Left cardiac atrium (tissue), 4 donors: Measurements from ENCODE around the gene SERPINB6. TPM values are rescaled to one million over a fixed set of nuclear protein-coding genes. Genes with fewer than 3 reads are reported as not detected.
"Not testable (repeated sequence)": the region's sequence is repeated elsewhere in the genome, so short reads cannot be mapped to it uniquely, and the experiment has no call there.

Experiments used
- ATAC-seq, 2 donors: fragments of 200-7000 bp; cut with Tn5 transposase; one replicate each; pipeline ENCODE4 v1.9.1; 2020; ENCODE audit warnings: mild to moderate bottlenecking in 2 of 2, moderate library complexity in 2 of 2
- DNase-seq: peaks from one replicate; pipeline ENCODE4 v3.0.0-alpha.2; 2020
- intact Hi-C, 2 donors: fragments of 100-400 bp; cut with DNase I; formaldehyde crosslinking; loops; one replicate each; pipeline versions ENCODE4 v1.14.1 to v1.15.1; 2022 to 2023
- total RNA-seq, 2 donors: library from RNA; stranded (reverse); fragmentation: NEBNext Ultra II Directional; extraction: Animal tissue kit (Norgen Biotek cat#: 25700); gene quantifications; one replicate each; pipeline ENCODE4 v1.2.1, GENCODE V29; 2021
- donor health status: DM: no; HTN: yes; CAD: no.
- donor health status: DM: no; HTN: yes; CAD: no; lungs with severe emphysema.
- donor health status: DM: yes; HTN: yes; CAD: no.
- donor health status: Dilated cardiomyopathy.

Gene SERPINB6
- total RNA-seq, 2 donors from 2014 or later, result 218 to 225 TPM

DNA sequence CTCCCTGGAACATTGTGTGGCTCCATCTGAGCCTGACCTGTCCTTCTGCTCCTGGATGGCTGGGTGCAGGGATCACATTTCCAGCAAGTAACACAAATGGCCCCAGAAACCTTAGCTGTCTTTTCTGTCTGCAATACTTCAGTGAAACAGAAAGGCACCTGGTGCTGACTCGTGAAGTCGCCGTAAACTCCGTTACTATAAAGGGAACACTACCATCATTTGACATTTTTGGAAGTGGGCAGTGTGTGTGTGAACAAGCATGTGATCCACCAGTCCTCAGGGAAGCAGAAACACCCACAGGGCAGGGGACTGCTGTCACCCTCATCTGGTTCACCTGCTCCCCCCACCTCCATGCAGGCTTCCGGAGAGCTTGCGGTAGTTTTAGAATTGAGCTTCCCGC, 23.9 kb downstream of the SERPINB6 start:
- ATAC-seq (no peak), DNase-seq (no peak)
- intact Hi-C loops, result no loop called here

- no peak for DNase-seq
- ATAC-seq, result no peak
- intact Hi-C loops, result no loop called here
Measured at GRCh38 chr6:2945153-2945452, 26.3 kb downstream of the SERPINB6 start.

DNA sequence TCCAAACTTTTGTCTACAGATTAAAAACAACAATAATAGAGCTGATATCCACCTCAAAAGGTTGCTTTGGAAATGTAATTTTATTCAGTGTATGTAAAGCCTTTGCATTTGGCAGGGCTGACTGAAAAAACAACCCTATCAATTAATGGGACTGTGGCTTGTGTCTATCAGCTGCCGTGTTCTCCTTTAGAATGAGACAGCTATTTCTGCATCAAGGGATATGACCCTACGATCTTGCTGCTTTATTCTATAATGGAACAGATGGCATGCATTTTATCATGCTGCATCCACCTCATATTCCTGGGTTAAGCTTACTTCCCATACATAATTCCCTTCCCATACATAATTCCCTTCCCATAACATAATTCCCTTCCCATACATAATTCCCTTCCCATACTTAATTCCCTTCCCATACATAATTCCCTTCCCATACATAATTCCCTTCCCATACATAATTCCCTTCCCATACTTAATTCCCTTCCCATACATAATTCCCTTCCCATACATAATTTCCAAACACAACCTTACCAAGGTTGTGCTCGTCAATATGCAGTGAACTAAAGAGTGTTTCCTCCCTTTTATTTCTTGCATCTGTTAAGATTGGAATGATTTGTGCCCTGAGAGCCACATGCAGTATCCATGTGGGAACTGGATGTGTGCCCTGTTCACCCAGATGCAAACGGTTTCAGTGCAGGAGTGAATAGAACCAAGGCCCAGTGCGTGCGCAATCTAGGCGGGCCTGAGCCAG, 26.8 kb downstream of the SERPINB6 start:
- ATAC-seq, result no peak
- intact Hi-C loops, result no loop called here
- DNase-seq, result no peak

DNA sequence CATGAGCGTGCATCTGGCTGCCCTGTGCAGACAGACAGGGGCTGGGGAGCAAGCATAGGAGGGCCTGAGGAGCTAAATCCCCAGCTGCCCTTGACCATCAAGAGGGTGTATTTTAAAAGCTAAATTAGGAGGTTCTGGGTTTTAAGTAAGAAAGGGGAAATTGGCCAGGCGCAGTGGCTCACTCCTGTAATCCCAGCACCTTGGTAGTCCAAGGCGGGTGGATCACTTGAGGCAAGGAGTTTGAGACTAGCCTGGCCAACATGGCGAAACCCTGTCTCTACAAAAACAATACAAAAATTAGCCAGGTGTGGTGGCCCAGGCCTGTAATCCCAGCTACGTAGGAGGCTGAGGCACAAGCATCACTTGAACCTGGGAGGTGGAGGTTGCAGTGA, 27.8 kb downstream of the SERPINB6 start:
- intact Hi-C loops, result no loop called here
- DNase-seq (no peak), ATAC-seq (no peak)

GRCh38 chr6:2942914-2943563, 28.3 kb downstream of the SERPINB6 start:
- intact Hi-C loops, result no loop called here
- peak; percentile 9 to 24 for ATAC-seq
- DNase-seq, result no peak

- DNase-seq, intact Hi-C loops, ATAC-seq: not testable (repeated sequence)
Measured at GRCh38 chr6:2942116-2942515, 29.3 kb downstream of the SERPINB6 start.

DNA sequence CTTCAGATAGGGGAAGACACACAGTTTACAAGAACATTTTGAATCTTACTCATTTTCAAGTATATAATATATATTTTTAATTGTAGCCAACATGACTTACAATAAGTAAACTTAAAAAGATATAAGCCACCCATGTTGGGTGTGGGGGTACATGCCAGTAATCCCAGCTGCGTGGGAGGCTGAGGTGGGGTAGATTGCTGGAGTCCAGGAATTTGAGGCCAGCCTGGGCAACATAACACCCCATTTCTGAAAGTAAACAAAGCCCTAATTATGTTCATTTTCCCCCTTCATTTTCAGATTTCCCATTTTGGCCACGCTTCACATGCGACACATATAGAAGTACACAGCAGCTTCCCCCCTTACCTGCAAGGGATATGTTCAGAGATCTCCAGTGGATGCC, 30.5 kb downstream of the SERPINB6 start:
- DNase-seq (no peak), ATAC-seq (no peak)
- intact Hi-C loops, result no loop called here

DNA sequence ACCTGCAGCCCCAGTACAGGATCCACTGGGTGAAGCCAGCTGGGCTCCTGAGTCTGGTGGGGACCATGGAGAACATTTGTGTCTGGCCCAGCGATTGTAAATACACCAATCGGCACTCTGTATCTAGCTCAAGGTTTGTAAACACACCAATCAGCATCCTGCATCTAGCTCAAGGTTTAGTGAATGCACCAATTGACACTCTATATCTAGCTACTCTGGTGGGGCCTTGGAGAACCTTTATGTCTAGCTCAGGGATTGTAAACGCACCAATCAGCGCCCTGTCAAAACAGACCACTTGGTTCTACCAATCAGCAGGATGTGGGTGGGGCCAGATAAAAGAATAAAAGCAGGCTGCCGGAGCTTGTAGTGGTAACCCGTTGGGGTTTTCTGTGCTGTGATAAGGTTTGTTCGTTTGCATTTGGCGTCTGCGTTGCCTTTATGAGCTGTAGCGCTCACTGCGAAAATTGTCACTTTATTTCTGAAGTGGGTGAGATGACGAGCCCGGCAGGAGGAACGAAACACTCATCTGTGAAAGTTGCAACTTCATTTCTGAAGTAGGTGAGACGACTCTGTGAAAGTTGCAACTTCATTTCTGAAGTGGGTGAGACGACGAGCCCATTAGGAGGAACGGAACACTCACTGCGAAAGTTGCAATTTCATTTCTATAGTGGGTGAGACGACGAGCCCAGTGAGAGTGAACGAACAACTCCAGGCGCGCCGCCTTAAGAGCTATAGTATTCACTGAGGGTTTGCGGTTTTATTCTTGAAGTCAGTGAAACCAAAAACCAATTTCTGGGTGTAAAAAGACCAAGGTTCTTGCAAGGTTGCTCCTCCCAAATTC, 31.1 kb downstream of the SERPINB6 start:
- ATAC-seq (peak; percentile 21 to 34), DNase-seq (no peak)
- intact Hi-C loops, result no loop called here

DNA sequence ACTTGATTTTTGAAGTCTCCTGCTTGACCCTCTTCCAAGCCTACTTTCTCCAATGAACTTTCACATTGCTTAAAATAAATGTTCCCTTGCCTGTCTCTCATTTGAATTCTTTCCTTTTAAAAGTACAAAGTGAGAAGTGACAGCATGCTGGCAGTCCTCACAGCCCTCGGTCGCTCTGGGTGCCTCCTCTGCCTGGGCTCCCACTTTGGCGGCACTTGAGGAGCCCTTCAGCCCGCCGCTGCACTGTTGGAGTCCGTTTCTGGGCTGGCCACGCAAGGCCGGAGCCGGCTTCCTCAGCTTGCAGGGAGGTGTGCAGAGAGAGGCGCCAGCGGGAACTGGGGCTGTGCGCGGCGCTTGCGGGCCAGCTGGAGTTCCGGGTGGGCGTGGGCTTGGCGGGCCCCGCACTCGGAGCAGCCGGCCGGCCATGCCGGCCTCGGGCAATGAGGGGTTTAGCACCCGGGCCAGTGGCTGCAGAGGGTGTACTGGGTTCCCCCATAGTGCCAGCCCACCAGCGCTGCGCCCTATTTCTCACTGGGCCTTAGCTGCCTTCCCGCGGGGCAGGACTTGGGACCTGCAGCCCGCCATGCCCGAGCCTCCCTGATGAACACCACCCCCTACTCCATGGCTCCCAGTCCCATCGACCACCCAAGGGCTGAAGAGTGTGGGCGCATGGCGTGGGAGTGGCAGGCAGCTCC, 31.9 kb downstream of the SERPINB6 start:
- peak; percentile 44 to 51 for ATAC-seq
- intact Hi-C loops, result loop anchor here in 1 of 2 donors (10.0 kb wide), 1 partner anchor 45 kb away; no protein-coding TSS in a partner anchor
- DNase-seq, result no peak

DNA sequence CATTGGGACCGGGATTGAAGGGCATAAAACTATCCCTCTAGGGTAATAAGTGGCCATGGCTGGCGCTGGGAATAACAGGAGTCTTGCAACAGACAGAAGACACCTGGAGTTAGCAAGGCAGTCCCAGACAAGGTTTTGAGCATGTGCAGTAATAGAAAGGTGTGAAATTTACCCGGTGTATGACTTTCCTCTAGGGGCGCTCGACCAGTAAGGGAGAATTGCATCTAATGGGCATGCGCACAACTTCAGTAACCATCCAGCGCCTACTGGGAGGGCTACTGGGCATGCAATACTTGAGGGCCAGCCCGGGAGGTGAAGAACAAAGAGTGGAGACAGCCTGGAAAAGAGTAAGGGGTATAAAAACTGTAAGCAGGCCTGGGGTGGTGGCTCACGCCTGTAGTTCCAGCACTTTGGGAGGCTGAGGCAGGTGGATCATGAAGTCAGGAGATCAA, 32.7 kb downstream of the SERPINB6 start:
- peak in 1 of 2 donors; percentile 4 for ATAC-seq

GRCh38 chr6:2938004-2938631, 33.2 kb downstream of the SERPINB6 start:
- peak; percentile 62 for DNase-seq
- intact Hi-C loops, result loop anchor here in 1 of 2 donors (10.0 kb wide), 1 partner anchor 47 kb away; no protein-coding TSS in a partner anchor

More for the DNA sequence above, 32.7 kb downstream of the SERPINB6 start:
- DNase-seq, result no peak
- intact Hi-C loops, result loop anchor here in 1 of 2 donors (10.0 kb wide), 1 partner anchor 46 kb away; no protein-coding TSS in a partner anchor

DNA sequence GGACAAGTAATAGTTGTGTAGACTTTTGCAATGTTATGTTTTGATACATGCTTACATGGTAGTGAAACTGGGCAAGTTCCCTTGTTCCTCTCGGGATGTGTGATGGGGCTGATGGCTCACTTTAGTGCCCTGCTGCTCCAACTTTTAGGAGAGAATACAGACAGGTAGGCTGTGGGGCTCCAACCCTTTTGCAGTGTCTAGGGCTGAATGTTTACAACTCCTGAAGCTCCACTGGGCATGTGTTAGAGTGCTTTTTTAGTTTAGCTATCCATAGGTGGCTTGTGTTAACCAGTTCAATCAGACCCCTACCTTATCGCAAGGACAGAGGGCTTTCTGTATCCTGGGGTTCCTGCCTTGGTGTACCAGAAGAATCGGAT, 33.8 kb downstream of the SERPINB6 start:
- intact Hi-C loops, result loop anchor here in 1 of 2 donors (10.0 kb wide), 1 partner anchor 47 kb away; no protein-coding TSS in a partner anchor
- no peak for DNase-seq
- ATAC-seq, result no peak

More at GRCh38 chr6:2938004-2938631, 33.2 kb downstream of the SERPINB6 start:
- ATAC-seq, result peak; percentile 33 to 40

- intact Hi-C loops, result loop anchor here in 1 of 2 donors (10.0 kb wide), 1 partner anchor 49 kb away; no protein-coding TSS in a partner anchor
- no peak for ATAC-seq
- DNase-seq, result no peak
Measured at GRCh38 chr6:2935566-2936291, 35.6 kb downstream of the SERPINB6 start.

DNA sequence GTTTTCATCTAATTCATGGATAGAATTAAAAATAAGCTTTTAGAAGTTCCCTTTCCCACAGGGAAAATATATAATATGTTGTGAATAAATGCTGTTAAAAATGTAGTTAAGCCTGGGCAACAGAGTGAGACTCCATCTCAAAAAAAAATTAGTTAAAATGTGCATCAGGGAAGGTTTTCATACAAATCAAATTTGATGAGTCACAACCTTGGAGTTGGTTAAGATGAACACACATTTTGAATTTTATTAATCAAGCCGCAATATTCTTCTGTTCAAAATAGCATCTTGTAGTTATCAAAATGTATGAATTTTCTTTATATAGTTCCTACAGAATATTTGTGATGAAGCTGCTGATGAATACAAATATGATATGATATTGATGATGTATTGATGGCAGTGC, 37.3 kb downstream of the SERPINB6 start:
- no peak for ATAC-seq
- intact Hi-C loops, result loop anchor here in 1 of 2 donors (10.0 kb wide), 1 partner anchor 51 kb away; no protein-coding TSS in a partner anchor
- DNase-seq, result no peak

DNA sequence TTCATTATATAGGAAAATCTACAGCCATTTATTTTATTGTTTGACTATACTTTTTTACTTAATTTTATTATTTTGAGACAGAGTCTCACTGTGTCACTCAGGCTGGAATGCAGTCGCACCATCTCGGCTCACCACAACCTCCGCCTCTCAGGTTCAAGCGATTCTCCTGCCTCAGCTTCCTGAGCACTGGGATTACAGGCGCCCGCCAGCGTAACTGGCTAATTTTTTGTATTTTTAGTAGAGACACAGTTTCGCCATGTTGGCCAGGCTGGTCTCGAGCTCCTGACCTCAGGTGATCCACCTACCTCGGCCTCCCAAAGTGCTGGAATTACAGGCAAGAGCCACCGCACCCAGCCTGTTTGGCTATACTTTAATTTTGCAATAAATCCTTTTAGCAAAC, 38.5 kb downstream of the SERPINB6 start:
- intact Hi-C loops, result loop anchor here in 1 of 2 donors (10.0 kb wide), 1 partner anchor 52 kb away; no protein-coding TSS in a partner anchor
- ATAC-seq, DNase-seq: not testable (repeated sequence)

- intact Hi-C loops, result loop anchor here in 1 of 2 donors (1.0 to 10.0 kb wide), 3 partner anchors 53 to 139 kb away; no protein-coding TSS in a partner anchor
- ATAC-seq (peak; percentile 94), DNase-seq (peak; percentile 80)
Measured at GRCh38 chr6:2931970-2932748, 39.2 kb downstream of the SERPINB6 start.

GRCh38 chr6:2931055-2931454, 40.3 kb downstream of the SERPINB6 start:
- ATAC-seq (no peak), DNase-seq (no peak)
- intact Hi-C loops, result loop anchor here in 1 of 2 donors (1.0 to 10.0 kb wide), 3 partner anchors 54 to 138 kb away; no protein-coding TSS in a partner anchor
